Measurements from ENCODE around the gene DTD1. TPM values are rescaled to one million over a fixed set of nuclear protein-coding genes. Genes with fewer than 3 reads are reported as not detected.

Gene DTD1
- total RNA-seq, 2 experiments from 2014 or later: 31.9 to 33.5 TPM

DNA sequence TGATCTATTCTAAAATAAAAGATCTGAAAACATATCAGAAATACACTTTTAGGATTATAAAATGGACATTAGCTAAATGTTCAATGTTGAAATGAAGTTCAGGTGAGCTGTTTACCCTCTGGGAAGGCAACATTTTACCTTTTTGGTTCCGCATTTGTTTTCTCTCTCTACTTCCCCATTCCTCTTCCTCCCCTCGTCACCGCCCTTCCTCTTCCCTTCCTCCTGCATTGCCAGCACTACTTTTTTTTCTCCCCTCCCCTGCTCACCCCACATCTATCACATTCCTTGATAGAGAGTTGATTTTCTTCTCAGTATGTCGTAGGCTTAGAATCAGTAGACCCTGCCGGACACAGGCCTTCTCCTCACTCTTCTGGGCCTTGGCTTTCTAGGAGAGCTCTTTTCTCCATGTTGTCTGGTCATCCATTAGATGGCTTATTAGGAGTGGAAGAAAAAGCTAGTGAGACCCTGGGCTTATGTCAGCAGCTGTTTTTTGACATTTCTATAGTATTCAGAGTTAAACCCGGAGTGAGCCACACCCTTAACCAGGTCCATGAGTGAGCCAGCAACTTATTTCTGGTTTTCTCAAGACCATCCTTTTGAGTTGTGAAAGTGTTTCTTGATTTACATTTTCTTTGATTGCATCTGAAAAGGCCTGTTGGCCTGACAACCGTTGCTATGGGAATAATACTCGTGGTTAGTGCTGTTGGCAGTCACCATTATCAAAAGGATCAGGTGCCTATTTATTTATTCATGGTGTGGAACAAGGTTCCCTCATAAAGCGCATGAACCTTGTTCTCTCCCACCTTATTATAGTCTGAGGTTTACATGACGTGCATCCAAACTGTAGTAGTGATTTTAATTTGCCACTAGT is 90.9 kb downstream of the DTD1 start:
- Mint-ChIP-seq H3K27me3 (no peaks in the 10 kb centered on the region), H3K36me3 (no peaks in the 10 kb centered on the region), H3K4me3 (no peak overlapping the region), H3K4me1 (no peaks in the 10 kb centered on the region), H3K9me3 (ENCODE audit: low read depth) (no peaks in the 10 kb centered on the region), H3K27ac (no peak overlapping the region)
- no peak for DNase-seq
- CTCF ChIA-PET: no interaction called here
- ATAC-seq: no peak

DNA sequence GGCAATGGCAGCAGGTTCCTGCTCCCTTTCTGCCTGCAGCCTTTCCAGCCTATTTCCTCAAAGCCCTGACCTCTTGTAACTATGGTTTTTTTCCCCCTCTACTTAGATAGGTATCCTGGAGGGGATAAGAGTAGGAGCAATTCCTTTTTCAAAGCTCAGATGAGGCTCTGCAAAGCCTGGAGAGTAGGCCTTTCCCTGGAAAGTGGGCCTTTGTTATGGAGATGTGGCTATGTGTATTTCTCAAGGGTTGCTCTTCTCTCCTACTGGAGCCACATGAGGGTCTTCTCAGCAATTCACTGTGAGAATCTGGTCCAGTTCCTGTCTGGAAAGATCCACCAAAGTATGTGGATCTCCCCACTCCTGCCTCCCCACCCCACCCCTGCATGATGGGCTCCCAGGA is 96.0 kb downstream of the DTD1 start:
- Mint-ChIP-seq H3K27ac (no peak overlapping the region), H3K27me3 (no peaks in the 10 kb centered on the region), H3K4me3 (no peak overlapping the region), H3K4me1 (no peaks in the 10 kb centered on the region), H3K9me3 (ENCODE audit: low read depth) (no peaks in the 10 kb centered on the region), H3K36me3 (no peaks in the 10 kb centered on the region)
- ATAC-seq: no peak
- CTCF ChIA-PET: no interaction called here
- DNase-seq: no peak

DNA sequence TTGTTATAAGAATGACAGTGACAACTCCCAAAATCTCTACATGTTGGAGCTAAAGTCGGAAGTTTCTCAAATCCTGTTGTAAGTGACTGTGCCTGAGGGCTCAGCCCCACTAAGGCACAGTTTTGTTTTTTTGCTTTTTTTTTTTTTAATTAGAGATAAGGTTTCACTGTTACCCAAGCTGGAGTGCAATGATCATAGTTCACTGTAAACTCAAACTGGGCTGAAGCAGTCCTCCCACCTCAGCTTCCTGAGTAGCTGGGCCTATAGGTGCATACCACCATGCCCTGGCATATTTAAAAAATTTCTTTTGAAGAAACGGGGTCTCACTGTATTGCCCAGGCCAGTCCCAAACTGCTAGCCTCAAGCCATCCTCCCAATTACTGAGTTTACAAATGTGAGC is 96.9 kb downstream of the DTD1 start:
- Mint-ChIP-seq H3K9me3 (ENCODE audit: low read depth) (no peaks in the 10 kb centered on the region), H3K27ac (no peak overlapping the region), H3K4me1 (no peaks in the 10 kb centered on the region), H3K36me3 (no peaks in the 10 kb centered on the region), H3K4me3 (no peak overlapping the region), H3K27me3 (no peaks in the 10 kb centered on the region)
- ATAC-seq (no peak), DNase-seq (no peak)
- CTCF ChIA-PET: no interaction called here

DNA sequence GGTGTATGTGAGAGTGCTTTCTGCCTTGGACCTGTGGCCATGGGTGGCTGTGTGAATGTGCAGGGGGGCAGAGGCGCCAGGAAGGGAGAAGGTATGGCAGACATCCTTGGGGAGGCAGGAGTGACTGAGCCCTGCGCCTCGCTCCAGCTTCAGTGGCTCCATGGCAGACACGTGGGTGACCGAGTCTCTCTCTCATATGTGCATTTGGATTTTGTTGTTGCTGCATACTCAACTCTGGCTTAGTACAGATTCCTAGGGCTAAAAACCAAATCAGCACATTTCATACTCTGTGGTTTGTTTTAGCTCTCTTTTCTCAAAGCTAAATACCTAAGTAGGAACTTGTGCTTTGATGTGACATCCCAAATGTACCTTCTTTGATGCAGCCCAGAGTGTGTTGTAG is 97.6 kb downstream of the DTD1 start:
- no peaks in the 10 kb centered on the region for H3K36me3 Mint-ChIP-seq
- H3K9me3 Mint-ChIP-seq (ENCODE audit: low read depth): no peaks in the 10 kb centered on the region
- ATAC-seq (no peak), DNase-seq (no peak)
- no peaks in the 10 kb centered on the region for H3K27me3 Mint-ChIP-seq
- no peaks in the 10 kb centered on the region for H3K4me1 Mint-ChIP-seq
- CTCF ChIA-PET: no interaction called here
- H3K4me3 Mint-ChIP-seq: no peak overlapping the region
- H3K27ac Mint-ChIP-seq: no peak overlapping the region

DNA sequence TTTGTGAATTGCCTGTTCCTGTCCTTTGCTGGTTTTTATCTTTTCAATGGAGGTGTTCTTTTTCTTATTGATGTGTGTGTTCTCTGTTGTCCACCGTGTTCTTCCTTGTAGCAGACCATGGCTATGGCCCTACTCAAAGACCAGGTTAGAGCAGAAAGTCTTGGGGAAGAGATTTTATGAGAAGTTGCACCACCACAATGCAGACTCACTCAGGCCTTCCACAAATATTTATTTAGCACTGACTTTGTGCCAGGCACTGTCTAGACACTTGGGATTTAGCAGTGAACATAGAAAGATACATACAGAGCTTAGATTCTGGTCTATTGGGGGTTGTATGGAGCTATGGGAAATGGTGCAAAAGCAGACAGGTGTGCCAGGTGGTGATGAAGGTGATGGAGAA is 98.8 kb downstream of the DTD1 start:
- no peak overlapping the region for H3K4me3 Mint-ChIP-seq
- no peaks in the 10 kb centered on the region for H3K9me3 Mint-ChIP-seq (ENCODE audit: low read depth)
- H3K27ac Mint-ChIP-seq: no peak overlapping the region
- H3K4me1 Mint-ChIP-seq: no peaks in the 10 kb centered on the region
- ATAC-seq (no peak), DNase-seq (no peak)
- no peaks in the 10 kb centered on the region for H3K27me3 Mint-ChIP-seq
- no peaks in the 10 kb centered on the region for H3K36me3 Mint-ChIP-seq
- CTCF ChIA-PET: no interaction called here

DNA sequence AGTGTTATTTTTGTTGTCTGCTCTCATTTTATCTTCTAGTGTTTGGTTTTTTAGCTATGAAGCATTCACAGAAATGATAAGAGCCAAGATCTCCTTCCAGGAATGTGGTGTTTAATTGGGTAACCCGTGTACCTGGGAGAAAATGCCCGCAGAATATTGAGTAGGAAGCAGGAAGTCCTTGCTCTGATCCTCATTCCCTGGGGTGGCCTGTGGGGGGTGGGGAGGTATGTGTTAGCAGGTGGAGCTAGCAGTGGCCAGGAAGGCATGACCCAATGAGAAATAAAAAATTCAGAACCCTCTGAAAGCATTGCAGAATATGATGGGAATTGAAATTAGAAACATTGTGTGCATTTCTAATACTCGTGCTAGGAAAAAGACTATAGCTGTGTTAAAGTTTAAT is 100.8 kb downstream of the DTD1 start:
- no peak for DNase-seq
- Mint-ChIP-seq H3K27me3 (no peaks in the 10 kb centered on the region), H3K27ac (no peak overlapping the region), H3K4me3 (no peak overlapping the region), H3K36me3 (no peaks in the 10 kb centered on the region), H3K4me1 (no peaks in the 10 kb centered on the region), H3K9me3 (ENCODE audit: low read depth) (no peaks in the 10 kb centered on the region)
- CTCF ChIA-PET: interaction anchor here (1.2 kb wide), 1 partner anchor 10 kb away, joined by 3 read pairs; no protein-coding TSS in a partner anchor
- no peak for ATAC-seq

DNA sequence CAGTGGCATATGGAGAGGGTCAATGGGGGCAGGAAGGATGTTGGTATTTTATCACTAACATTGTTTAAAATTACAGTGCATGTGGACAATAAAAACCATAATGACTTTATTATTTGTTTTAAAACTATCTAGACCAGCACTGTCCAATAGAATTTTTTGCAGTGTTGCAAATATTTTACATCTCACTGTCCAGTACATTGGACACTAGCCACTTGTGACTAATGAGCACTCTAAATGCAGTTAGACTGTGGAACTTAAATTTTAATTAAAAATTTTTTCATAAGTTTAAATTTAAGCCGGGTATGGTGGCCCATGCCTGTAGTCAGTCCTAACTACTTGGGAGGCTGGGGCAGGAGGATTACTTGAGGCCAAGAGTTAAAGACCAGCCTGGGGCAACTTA is 101.7 kb downstream of the DTD1 start:
- Mint-ChIP-seq H3K27me3 (no peaks in the 10 kb centered on the region), H3K4me1 (no peaks in the 10 kb centered on the region), H3K4me3 (no peak overlapping the region), H3K27ac (no peak overlapping the region), H3K9me3 (ENCODE audit: low read depth) (no peaks in the 10 kb centered on the region), H3K36me3 (no peaks in the 10 kb centered on the region)
- ATAC-seq (no peak), DNase-seq (no peak)
- CTCF ChIA-PET: interaction anchor here (1.2 kb wide), 1 partner anchor 9 kb away, joined by 3 read pairs; no protein-coding TSS in a partner anchor

DNA sequence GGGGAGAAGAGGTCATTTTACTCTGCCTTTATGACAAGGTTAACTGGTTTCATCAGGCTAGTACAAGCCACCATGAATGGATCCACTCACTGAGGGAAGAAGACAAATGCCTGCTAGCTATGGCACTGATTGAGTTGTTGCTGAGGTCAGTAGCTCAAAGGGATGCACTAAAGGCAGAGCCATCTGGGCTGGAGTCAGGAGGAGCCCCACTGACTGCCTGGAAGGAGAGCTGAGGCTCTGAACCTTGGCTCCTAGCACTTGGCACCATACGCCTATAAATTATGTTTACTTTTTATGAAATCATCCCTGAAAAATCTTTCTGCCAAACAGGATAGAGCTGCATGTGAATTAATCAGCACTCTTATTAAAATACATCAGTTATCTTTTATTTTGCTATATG is 104.6 kb downstream of the DTD1 start:
- Mint-ChIP-seq H3K9me3 (ENCODE audit: low read depth) (no peaks in the 10 kb centered on the region), H3K4me3 (no peak overlapping the region), H3K36me3 (no peaks in the 10 kb centered on the region), H3K4me1 (no peaks in the 10 kb centered on the region), H3K27ac (no peak overlapping the region), H3K27me3 (no peaks in the 10 kb centered on the region)
- DNase-seq (no peak), ATAC-seq (no peak)
- CTCF ChIA-PET: interaction anchor here (0.7 kb wide), 1 partner anchor 21 kb away, joined by 3 read pairs; no protein-coding TSS in a partner anchor

DNA sequence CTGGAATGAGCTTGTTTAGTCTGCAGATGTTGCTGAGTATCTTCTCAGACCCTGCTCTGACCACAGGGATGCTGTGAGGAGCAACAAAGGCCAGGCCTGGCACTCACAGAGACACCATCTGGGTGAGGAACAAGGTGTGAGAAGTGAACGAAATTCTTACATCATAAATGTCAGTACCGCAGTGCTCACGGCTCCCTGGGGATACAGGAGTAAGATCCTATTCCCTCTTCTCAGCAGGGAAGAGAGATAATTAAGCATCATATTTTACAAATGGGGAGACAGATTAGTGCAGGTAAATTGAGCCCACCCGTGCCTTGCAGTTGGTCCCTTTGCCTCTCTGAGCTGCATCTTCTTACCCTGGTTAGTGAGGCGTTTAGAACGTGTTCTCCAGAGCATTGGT is 106.2 kb downstream of the DTD1 start:
- DNase-seq (no peak), ATAC-seq (no peak)
- Mint-ChIP-seq H3K27ac (no peak overlapping the region), H3K9me3 (ENCODE audit: low read depth) (no peaks in the 10 kb centered on the region), H3K4me3 (no peak overlapping the region), H3K36me3 (no peaks in the 10 kb centered on the region), H3K27me3 (no peaks in the 10 kb centered on the region), H3K4me1 (no peaks in the 10 kb centered on the region)
- CTCF ChIA-PET: no interaction called here

DNA sequence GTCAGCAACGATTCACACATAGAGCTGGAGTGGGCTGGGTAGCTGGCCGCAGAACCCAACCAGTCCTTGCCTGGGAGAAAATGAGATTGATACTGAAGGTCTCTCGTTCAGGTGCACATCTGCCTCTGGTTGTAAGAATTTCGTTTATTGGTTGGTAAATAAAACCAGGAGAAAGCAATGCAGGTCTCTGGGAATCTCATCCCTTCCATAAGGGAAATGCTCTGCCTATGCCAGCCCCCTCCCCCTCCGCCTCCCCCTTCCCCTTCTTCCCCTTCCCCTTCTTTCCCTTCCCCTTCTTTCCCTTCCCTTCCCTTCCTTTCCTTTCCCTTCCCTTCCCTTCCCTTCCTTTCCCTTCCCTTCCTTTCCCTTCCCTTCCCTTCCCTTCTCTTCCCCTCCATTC is 107.3 kb downstream of the DTD1 start:
- Mint-ChIP-seq H3K9me3 (ENCODE audit: low read depth) (no peaks in the 10 kb centered on the region), H3K4me1 (no peaks in the 10 kb centered on the region), H3K36me3 (no peaks in the 10 kb centered on the region), H3K27me3 (no peaks in the 10 kb centered on the region), H3K27ac (no peak overlapping the region), H3K4me3 (no peak overlapping the region)
- ATAC-seq (no peak), DNase-seq (no peak)
- CTCF ChIA-PET: no interaction called here

DNA sequence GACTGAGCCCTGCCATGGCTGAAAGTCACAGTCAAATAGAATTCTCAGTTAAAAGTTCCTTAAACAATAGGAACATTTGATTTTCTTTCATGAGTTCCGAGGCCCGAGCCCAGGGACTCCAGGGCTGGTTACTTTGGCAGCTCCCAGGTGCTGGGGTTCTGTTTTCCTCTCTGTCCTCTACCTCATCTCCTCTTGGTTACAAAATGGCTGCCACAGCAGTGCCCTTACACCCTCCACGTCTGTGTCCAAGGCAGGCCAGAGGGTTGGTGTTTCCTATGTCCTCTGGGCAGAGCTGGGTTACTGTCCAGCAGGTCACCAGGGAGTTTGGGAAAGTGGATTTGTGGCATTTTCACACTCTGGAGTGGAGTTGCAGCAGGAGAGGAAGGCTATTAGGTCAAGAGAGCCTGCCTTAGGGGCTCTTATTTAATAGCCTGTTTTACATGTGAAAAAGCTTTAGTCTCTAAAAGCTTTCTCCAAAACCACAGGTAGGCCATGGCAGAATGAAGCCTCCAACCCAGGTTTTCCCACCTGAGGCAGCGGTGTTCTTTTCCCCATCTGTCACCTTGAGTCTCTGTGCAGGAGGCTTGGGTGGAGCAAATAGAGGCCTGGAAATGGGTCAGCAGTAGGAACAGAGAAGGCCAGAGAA is 111.0 kb downstream of the DTD1 start:
- DNase-seq (no peak), ATAC-seq (no peak)
- no peak overlapping the region for H3K4me3 Mint-ChIP-seq
- no peak overlapping the region for H3K27ac Mint-ChIP-seq
- CTCF ChIA-PET: interaction anchor here (1.1 kb wide), 1 partner anchor 10 kb away, joined by 3 read pairs; no protein-coding TSS in a partner anchor
- no peaks in the 10 kb centered on the region for H3K9me3 Mint-ChIP-seq (ENCODE audit: low read depth)
- no peaks in the 10 kb centered on the region for H3K27me3 Mint-ChIP-seq
- no peaks in the 10 kb centered on the region for H3K36me3 Mint-ChIP-seq
- no peaks in the 10 kb centered on the region for H3K4me1 Mint-ChIP-seq

DNA sequence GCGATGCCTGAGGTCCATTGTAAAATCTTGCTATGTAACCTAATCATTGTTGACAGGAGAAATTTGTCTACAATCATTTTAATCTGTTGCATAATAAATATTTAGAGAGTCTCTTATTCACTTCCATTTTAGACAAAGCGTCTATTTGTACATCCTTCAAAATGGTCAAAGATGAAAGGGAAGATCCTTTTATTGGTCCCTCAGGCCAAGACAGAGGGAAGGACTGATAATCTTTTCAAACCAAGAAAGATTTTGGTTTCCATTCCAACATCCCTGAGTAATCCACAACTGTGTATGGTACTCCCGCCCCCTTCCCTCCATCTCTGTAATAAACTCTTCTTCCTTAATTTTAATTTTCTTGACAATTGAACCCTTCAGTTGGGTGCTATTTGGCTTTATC is 114.1 kb downstream of the DTD1 start:
- H3K9me3 Mint-ChIP-seq (ENCODE audit: low read depth): no peaks in the 10 kb centered on the region
- no peak overlapping the region for H3K4me3 Mint-ChIP-seq
- H3K27me3 Mint-ChIP-seq: no peaks in the 10 kb centered on the region
- no peaks in the 10 kb centered on the region for H3K36me3 Mint-ChIP-seq
- CTCF ChIA-PET: no interaction called here
- no peaks in the 10 kb centered on the region for H3K4me1 Mint-ChIP-seq
- ATAC-seq (no peak), DNase-seq (no peak)
- H3K27ac Mint-ChIP-seq: no peak overlapping the region

DNA sequence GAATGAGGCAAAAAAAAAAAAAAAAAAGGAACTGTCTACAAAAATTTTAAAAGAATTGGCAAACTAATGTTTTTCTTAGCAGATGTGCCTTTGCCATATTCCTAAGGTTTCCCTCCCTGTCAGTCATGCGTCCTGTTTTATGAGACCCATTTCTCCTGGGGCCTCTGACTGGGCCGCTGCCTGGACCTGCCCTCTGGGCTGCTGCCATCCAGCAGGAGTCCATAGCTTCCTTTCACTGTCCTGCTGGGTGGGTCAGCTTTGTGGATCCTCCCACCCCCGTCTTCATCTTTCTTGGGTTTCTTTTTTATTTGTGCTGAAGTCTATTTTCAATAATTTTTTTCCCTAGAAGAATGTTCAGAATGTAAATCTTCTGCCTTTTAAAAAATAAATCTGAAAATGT is 114.9 kb downstream of the DTD1 start:
- no peak for ATAC-seq
- no peaks in the 10 kb centered on the region for H3K36me3 Mint-ChIP-seq
- H3K4me3 Mint-ChIP-seq: no peak overlapping the region
- no peaks in the 10 kb centered on the region for H3K4me1 Mint-ChIP-seq
- H3K27me3 Mint-ChIP-seq: no peaks in the 10 kb centered on the region
- CTCF ChIA-PET: no interaction called here
- no peaks in the 10 kb centered on the region for H3K9me3 Mint-ChIP-seq (ENCODE audit: low read depth)
- H3K27ac Mint-ChIP-seq: no peak overlapping the region
- DNase-seq: no peak

DNA sequence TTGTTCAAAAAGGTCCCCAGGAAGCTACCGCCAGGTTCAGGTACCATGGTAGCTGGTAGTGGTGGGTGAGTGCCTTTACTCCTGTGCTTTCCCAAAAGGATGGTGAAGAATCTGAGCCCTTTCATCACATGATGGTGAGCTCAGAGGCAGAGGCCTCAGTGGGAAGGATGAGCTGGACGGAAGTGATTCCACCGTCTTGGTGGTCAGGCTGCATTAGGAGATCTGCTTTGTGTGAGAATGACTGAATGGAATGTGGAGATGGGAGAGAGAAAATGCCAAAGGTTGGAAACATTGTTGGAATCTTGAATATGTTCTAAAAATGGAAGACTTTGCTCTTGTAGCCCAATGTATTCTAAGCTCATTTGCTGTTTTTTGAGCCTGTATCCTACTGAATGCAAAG is 117.6 kb downstream of the DTD1 start:
- no peak overlapping the region for H3K27ac Mint-ChIP-seq
- no peak overlapping the region for H3K4me3 Mint-ChIP-seq
- DNase-seq (no peak), ATAC-seq (no peak)
- CTCF ChIA-PET: no interaction called here
- no peaks in the 10 kb centered on the region for H3K36me3 Mint-ChIP-seq
- H3K27me3 Mint-ChIP-seq: no peaks in the 10 kb centered on the region
- no peaks in the 10 kb centered on the region for H3K4me1 Mint-ChIP-seq
- no peaks in the 10 kb centered on the region for H3K9me3 Mint-ChIP-seq (ENCODE audit: low read depth)

All from activated CD8-positive, alpha-beta memory T cell treated with anti-CD3 and anti-CD28 coated beads, Interleukin-2, amount 10 ng/mL, durations not matched to agents 7 days and 5 days (primary cell).